Stomach (tissue), 9 donors: ENCODE results near the gene SERINC5. TPM values are rescaled to one million over a fixed set of nuclear protein-coding genes. Genes with fewer than 3 reads are reported as not detected.

Experiments
- DNase-seq, 2 donors: peaks; one replicate each; pipeline versions ENCODE4 v3.0.0 to v3.0.0-alpha.2; 2013 to 2019
- H3K27ac ChIP-seq, 5 donors: fragments of 200-600 bp in 4 of 5; sonication (generic) in 4 of 5; one replicate each; pipeline ENCODE4 v1.5.1; 2013 to 2019; ENCODE audit warnings: mild to moderate bottlenecking in 1 of 5, moderate library complexity in 1 of 5
- H3K27me3 ChIP-seq, 3 donors: fragments of 200-600 bp; sonication (generic); one replicate each; pipeline ENCODE4 v1.5.1; 2017 to 2019; ENCODE audit warnings: mixed run types in 1 of 3
- H3K36me3 ChIP-seq, 4 donors: fragments of 200-600 bp; sonication (generic); 1 replicate in 3 of 4; 2 replicates in 1 of 4; pipeline ENCODE4 v1.5.1; 2016 to 2019
- H3K4me1 ChIP-seq, 4 donors: fragments of 200-600 bp; sonication (generic); one replicate each; pipeline ENCODE4 v1.5.1; 2016 to 2019
- H3K4me3 ChIP-seq, 4 donors: fragments of 200-600 bp; sonication (generic) in 3 of 4; one replicate each; pipeline ENCODE4 v1.5.1; 2016 to 2019; ENCODE audit warnings: mild to moderate bottlenecking in 1 of 4
- H3K9me3 ChIP-seq, 4 donors: fragments of 200-600 bp; sonication (generic); one replicate each; pipeline ENCODE4 v1.5.1; 2016 to 2019
- EP300 ChIP-seq: sonication (generic); formaldehyde crosslinking; IDR thresholded peaks from one replicate; pipeline ENCODE4 v1.6.1; 2017; ENCODE audit warnings: antibody characterized with exemption
- POLR2A ChIP-seq, 4 donors: fragments of 450-650 bp; IDR thresholded peaks; one replicate each; pipeline ENCODE4 v1.6.1; 2016; ENCODE audit warnings: antibody characterized with exemption in 4 of 4, control low read depth in 2 of 4, mild to moderate bottlenecking in 1 of 4, moderate library complexity in 1 of 4
- POLR2AphosphoS5 ChIP-seq, 3 donors: sonication (generic); formaldehyde crosslinking; IDR thresholded peaks; one replicate each; pipeline ENCODE4 v1.6.1; 2016; ENCODE audit warnings: antibody characterized with exemption in 3 of 3
- WGBS, 5 donors: extraction: QIAGEN DNeasy Blood & Tissue Kit in 3 of 5; methylation state at CpG; one replicate each; pipeline versions ENCODE4 v1.1.5 to v1.1.7; 2013 to 2018; 5-methylcytosine and 5-hydroxymethylcytosine counted together
- intact Hi-C: fragments of 100-400 bp; cut with DNase I; formaldehyde crosslinking; loops from one replicate; pipeline ENCODE4 v1.15.1; 2023; ENCODE audit warnings: low total_unique reads
- polyA plus RNA-seq, 3 donors: library from polyadenylated mRNA; stranded (reverse); fragments of 200-250 nt; gene quantifications; one replicate each; pipeline ENCODE4 v1.2.3, GENCODE V29; 2013
- total RNA-seq, 5 donors: library from RNA; depleted of rRNA; stranded (reverse); fragments of >200 nt; gene quantifications; one replicate each; pipeline versions ENCODE4 v1.1.0 to v1.2.3, GENCODE V29; 2014 to 2016
- TF ChIP-seq, protein P1 (sequence below), 7 experiments: fragments of 450-650 bp in 4 of 7; fragments of 200-600 bp in 3 of 7; sonication (generic) in 3 of 7; IDR thresholded peaks; one replicate each; pipeline ENCODE4 v1.5.1; 2016 to 2019; ENCODE audit warnings: antibody characterized with exemption in 7 of 7, control low read depth in 2 of 7, mild to moderate bottlenecking in 1 of 7
- donor health status: healthy with polysubstance abuse.
- donor health status: Bipolar disorder and iron deficiency.
- donor health status: healthy.

The SERINC5 gene
- total and polyA plus RNA-seq, 8 donors, result 2.4 to 71.4 (median 18.7) TPM

DNA sequence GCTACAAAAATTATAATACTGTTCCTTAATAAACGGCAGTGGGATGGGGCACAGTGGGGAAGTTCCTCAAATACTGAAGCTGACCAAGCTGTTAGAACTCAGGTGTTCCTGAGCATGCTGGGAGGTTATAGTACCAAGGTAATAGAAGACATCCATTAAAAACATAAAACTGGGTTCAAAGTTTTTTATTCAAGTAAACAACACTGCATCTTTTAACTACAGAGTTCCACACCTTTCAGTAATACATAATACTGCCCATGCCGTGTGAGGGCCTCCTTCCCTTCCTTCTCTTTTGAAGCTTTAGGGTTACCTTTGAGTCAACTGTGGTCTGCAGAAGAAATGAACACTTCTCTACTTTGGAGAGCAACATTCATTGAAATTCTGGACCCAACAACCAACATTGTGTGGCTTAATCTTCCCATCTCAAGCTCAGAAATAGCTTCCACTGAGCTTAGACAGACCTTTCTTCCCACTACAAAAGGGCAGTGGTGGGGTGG is 43.6 kb downstream of the SERINC5 start:
- Histone ChIP-seq H3K9me3 (no peaks in the 10 kb centered on the region), H3K4me1 (peaks cover 8 to 75% (median 50%) of the 10 kb centered on the region in 4 donors), H3K4me3 (no peak overlapping the region), H3K27ac (no peak overlapping the region), H3K36me3 (no peaks in the 10 kb centered on the region), H3K27me3 (no peaks in the 10 kb centered on the region)
- TF ChIP-seq POLR2A (IDR thresholded peaks at IDR 0.05) (no peak), EP300 (no peak), POLR2AphosphoS5 (IDR thresholded peaks at IDR 0.05) (no peak)
- TF ChIP-seq, protein P1, sequence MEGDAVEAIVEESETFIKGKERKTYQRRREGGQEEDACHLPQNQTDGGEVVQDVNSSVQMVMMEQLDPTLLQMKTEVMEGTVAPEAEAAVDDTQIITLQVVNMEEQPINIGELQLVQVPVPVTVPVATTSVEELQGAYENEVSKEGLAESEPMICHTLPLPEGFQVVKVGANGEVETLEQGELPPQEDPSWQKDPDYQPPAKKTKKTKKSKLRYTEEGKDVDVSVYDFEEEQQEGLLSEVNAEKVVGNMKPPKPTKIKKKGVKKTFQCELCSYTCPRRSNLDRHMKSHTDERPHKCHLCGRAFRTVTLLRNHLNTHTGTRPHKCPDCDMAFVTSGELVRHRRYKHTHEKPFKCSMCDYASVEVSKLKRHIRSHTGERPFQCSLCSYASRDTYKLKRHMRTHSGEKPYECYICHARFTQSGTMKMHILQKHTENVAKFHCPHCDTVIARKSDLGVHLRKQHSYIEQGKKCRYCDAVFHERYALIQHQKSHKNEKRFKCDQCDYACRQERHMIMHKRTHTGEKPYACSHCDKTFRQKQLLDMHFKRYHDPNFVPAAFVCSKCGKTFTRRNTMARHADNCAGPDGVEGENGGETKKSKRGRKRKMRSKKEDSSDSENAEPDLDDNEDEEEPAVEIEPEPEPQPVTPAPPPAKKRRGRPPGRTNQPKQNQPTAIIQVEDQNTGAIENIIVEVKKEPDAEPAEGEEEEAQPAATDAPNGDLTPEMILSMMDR (IDR thresholded peaks at IDR 0.05), result no peak
- intact Hi-C loops, result no loop called here
- WGBS, 5 donors, result 66 to 80% (median 69%) methylated on average over 2 of the region's 2 CpGs
- no peak for DNase-seq

DNA sequence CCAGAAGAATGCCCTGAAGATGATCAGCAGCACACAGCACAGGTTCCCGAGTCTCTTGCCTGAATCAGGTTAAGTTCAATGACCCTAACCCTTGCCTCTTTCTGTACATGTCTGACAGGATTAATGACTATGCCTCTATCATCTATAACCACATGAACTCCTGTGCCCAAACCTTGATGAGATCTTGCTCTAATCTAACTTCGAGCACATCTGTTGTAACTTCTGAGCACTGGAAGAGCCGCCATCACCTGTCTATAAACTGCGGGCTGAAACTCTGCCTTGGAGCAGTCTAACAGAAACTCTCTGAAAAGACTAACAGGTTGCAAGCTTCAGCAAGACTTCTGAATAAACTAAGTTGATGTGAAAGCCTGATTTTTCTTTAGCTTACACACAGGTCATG is 44.5 kb downstream of the SERINC5 start:
- Histone ChIP-seq H3K36me3 (no peaks in the 10 kb centered on the region), H3K27ac (no peak overlapping the region), H3K9me3 (no peaks in the 10 kb centered on the region), H3K4me3 (no peak overlapping the region), H3K27me3 (no peaks in the 10 kb centered on the region), H3K4me1 (peaks cover 6 to 77% (median 51%) of the 10 kb centered on the region in 4 donors)
- intact Hi-C loops, result no loop called here
- 65 to 81% (median 79%) methylated on average over 4 of the region's 4 CpGs for WGBS, 5 donors
- TF ChIP-seq POLR2A (IDR thresholded peaks at IDR 0.05) (no peak), EP300 (no peak), POLR2AphosphoS5 (IDR thresholded peaks at IDR 0.05) (no peak)
- TF ChIP-seq, protein P1 (IDR thresholded peaks at IDR 0.05), result no peak
- no peak for DNase-seq

DNA sequence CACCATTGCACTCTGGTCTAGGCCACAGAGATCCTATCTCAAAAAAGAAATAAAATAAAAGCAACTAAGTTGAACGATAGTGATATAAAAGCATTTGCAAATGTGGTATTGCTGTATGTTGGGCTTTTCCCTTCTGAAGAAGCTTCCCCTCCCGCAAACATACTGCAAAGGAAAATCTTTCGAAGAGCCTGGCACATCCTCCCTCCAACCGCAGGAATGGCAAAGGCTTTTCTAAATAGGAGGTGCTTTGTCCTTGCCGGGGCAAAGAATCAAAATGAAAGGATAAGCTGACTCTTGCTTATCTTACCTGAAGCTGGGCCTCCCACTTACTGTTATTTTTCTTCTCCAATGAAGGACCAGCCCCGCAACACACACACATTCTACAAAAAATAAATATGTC is 45.8 kb downstream of the SERINC5 start:
- Histone ChIP-seq H3K27me3 (no peaks in the 10 kb centered on the region), H3K9me3 (no peaks in the 10 kb centered on the region), H3K4me3 (no peak overlapping the region), H3K27ac (peak overlapping the region in 2 of 5 donors; percentile 32 to 49), H3K4me1 (peaks cover 6 to 78% (median 55%) of the 10 kb centered on the region in 4 donors), H3K36me3 (no peaks in the 10 kb centered on the region)
- TF ChIP-seq POLR2AphosphoS5 (IDR thresholded peaks at IDR 0.05), result no peak
- TF ChIP-seq POLR2A (IDR thresholded peaks at IDR 0.05), result no peak
- TF ChIP-seq, protein P1 (IDR thresholded peaks at IDR 0.05), result no peak
- no peak for TF ChIP-seq EP300
- peak in 1 of 2 donors; percentile 44 for DNase-seq
- 32 to 64% (median 44%) methylated on average over 6 of the region's 6 CpGs for WGBS, 5 donors
- intact Hi-C loops, result no loop called here

DNA sequence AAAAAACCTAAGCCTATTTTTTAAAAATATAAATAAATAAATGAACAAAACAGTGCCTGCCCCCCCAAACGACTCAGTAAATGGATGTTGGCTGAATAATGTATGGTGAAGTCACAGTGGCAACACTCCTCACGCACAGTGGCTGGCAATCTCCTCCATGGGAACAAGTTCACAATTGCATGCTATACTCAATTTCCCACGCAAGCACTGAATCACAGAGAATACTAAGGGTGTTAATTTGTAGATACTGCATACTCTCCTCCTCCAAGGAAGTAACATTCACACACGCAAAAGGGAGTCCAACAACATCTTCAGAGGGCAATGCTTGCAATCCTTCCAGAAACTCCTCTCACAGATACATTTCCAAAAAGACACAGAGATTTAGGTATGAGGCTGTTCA is 47.5 kb downstream of the SERINC5 start:
- Histone ChIP-seq H3K27ac (no peak overlapping the region), H3K9me3 (no peaks in the 10 kb centered on the region), H3K4me1 (peaks cover 16 to 89% (median 64%) of the 10 kb centered on the region in 4 donors), H3K4me3 (no peak overlapping the region), H3K36me3 (no peaks in the 10 kb centered on the region), H3K27me3 (no peaks in the 10 kb centered on the region)
- intact Hi-C loops, result no loop called here
- 62 to 66% (median 65%) methylated on average over 4 of the region's 4 CpGs for WGBS, 5 donors
- no peak for DNase-seq
- no peak for TF ChIP-seq EP300
- no peak for TF ChIP-seq POLR2AphosphoS5 (IDR thresholded peaks at IDR 0.05)
- TF ChIP-seq POLR2A (IDR thresholded peaks at IDR 0.05), result no peak

DNA sequence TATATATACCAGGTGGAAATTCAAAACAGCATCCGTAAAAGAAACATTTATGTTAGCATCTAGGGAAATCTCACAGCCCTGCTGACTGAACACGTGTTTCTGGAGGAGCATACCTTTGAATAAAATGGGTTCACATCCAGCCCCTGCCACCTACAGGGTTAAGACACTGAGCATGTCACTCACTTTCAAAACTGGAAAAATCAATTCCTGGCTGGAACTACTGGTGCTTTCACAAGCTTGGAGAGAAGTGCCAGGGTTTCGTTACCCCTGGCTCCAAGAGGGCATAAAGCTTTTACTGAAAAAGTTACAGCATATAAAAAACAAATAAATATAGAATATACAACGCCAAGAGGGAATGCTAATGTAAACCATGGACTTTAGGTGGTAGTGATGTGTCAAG is 48.0 kb downstream of the SERINC5 start:
- TF ChIP-seq POLR2AphosphoS5 (IDR thresholded peaks at IDR 0.05), result no peak
- no peak for TF ChIP-seq EP300
- TF ChIP-seq, protein P1 (IDR thresholded peaks at IDR 0.05), result no peak
- no peak for TF ChIP-seq POLR2A (IDR thresholded peaks at IDR 0.05)
- 37 to 56% (median 50%) methylated on average over 4 of the region's 4 CpGs for WGBS, 5 donors
- H3K36me3 ChIP-seq, result peaks cover 0 to 1% (median under 1%) of the 10 kb centered on the region in 4 donors
- no peak overlapping the region for H3K4me3 ChIP-seq
- no peak for DNase-seq
- intact Hi-C loops, result no loop called here
- no peaks in the 10 kb centered on the region for H3K27me3 ChIP-seq
- peaks cover 16 to 85% (median 59%) of the 10 kb centered on the region in 4 donors for H3K4me1 ChIP-seq
- no peak overlapping the region for H3K27ac ChIP-seq
- no peaks in the 10 kb centered on the region for H3K9me3 ChIP-seq
